Activated CD4-positive, alpha-beta T cell treated with anti-CD3 and anti-CD28 coated beads for 24 hours (primary cell): ENCODE results near the gene BICDL2.

Experiments
- DNase-seq, 2 donors: peaks; one replicate each; pipeline ENCODE4 v3.0.0-alpha.2; 2020; ENCODE audit warnings: low read depth in 2 of 2

BICDL2 gene

GRCh38 chr16:3025032-3026002, 11.4 kb downstream of the BICDL2 start:
- no peak for DNase-seq

- DNase-seq, result peak; percentile 90 to 93
These were observed 12.9 kb downstream of the BICDL2 start, which contains the start of the genes HCFC1R1 and THOC6 for GRCh38 chr16:3023669-3024478. TSS of gene HCFC1R1 (minus strand) at chr16:3023942. CDS start at chr16:3023941, 1 bp downstream. TSS of gene THOC6 (plus strand) at chr16:3024035. CDS start at chr16:3024327, 292 bp downstream.

- no peak for DNase-seq
These were observed 13.4 kb downstream of the BICDL2 start for GRCh38 chr16:3023415-3023668.

- no peak for DNase-seq
These were observed 13.9 kb downstream of the BICDL2 start for GRCh38 chr16:3022684-3023414.

GRCh38 chr16:3022208-3022683, 14.5 kb downstream of the BICDL2 start:
- DNase-seq, result peak; percentile 85 to 91

- peak; percentile 79 to 87 for DNase-seq
These were observed 15.1 kb downstream of the BICDL2 start for GRCh38 chr16:3021449-3022207.

GRCh38 chr16:3020604-3021448, 15.9 kb downstream of the BICDL2 start:
- no peak for DNase-seq

- DNase-seq, result peak; percentile 39 to 59
These were observed 16.5 kb downstream of the BICDL2 start, which contains the start of gene TNFRSF12A for GRCh38 chr16:3020247-3020603. TSS of gene TNFRSF12A (plus strand) at chr16:3020368. CDS start at chr16:3020398, 30 bp downstream.

- no peak for DNase-seq
These were observed 17.0 kb downstream of the BICDL2 start for GRCh38 chr16:3019594-3020246.

- DNase-seq, result no peak
These were observed 18.8 kb downstream of the BICDL2 start, which contains the start of gene CLDN6 for GRCh38 chr16:3017794-3018506. TSS of gene CLDN6 (minus strand) at chr16:3018183. CDS start at chr16:3016021, 2,162 bp downstream.

- DNase-seq, result no peak
These were observed 19.4 kb downstream of the BICDL2 start for GRCh38 chr16:3017344-3017743.

GRCh38 chr16:3015865-3016521, 20.8 kb downstream of the BICDL2 start:
- DNase-seq, result no peak

- no peak for DNase-seq
These were observed 21.8 kb downstream of the BICDL2 start for GRCh38 chr16:3014971-3015370.

GRCh38 chr16:3013998-3014690, 22.6 kb downstream of the BICDL2 start:
- no peak for DNase-seq

GRCh38 chr16:3013491-3013951, 23.2 kb downstream of the BICDL2 start:
- DNase-seq, result no peak

GRCh38 chr16:3012828-3013420, 23.8 kb downstream of the BICDL2 start, which contains the start of gene CLDN9:
TSS of gene CLDN9 (plus strand) at chr16:3012923. CDS start at chr16:3013363, 440 bp downstream.
- DNase-seq, result no peak

GRCh38 chr16:3012246-3012645, 24.5 kb downstream of the BICDL2 start:
- DNase-seq, result no peak
